Mesenchymal stem cell (in vitro differentiated cells and primary cell): ENCODE data around the gene BLVRA.

Experiments used
- DNase-seq: peaks from one replicate; pipeline ENCODE4 v3.0.0-alpha.2; 2013
- H2AFZ ChIP-seq: one replicate; pipeline ENCODE4 v1.6.1; 2013; ENCODE audit warnings: low read depth, mild to moderate bottlenecking, control low read depth, inconsistent platforms, low read length, moderate library complexity
- H2AK5ac ChIP-seq: 2 replicates; pipeline ENCODE4 v1.6.1; 2013; ENCODE audit warnings: low read length, moderate library complexity, mild to moderate bottlenecking, inconsistent platforms; ENCODE audit not compliant: severe bottlenecking
- H2BK120ac ChIP-seq: one replicate; pipeline ENCODE4 v1.6.1; 2013; ENCODE audit warnings: low read depth, mild to moderate bottlenecking, inconsistent platforms, low read length, moderate library complexity
- H2BK12ac ChIP-seq, 2 experiments: one replicate each; pipeline ENCODE4 v1.6.1; 2013; ENCODE audit warnings: inconsistent platforms in 2 of 2, low read length in 2 of 2, mild to moderate bottlenecking in 2 of 2, moderate library complexity in 2 of 2, control low read depth in 1 of 2
- H2BK15ac ChIP-seq: one replicate; pipeline ENCODE4 v1.6.1; 2013; ENCODE audit warnings: mild to moderate bottlenecking, low read depth, inconsistent platforms; ENCODE audit not compliant: poor library complexity, severe bottlenecking
- H2BK5ac ChIP-seq: 2 replicates; pipeline ENCODE4 v1.6.1; 2013; ENCODE audit warnings: low read depth, mild to moderate bottlenecking, low read length, control low read depth, inconsistent platforms; ENCODE audit not compliant: poor library complexity, severe bottlenecking
- H3K14ac ChIP-seq, 2 experiments: one replicate each; pipeline ENCODE4 v1.6.1; 2013; ENCODE audit warnings: inconsistent platforms in 2 of 2, low read length in 2 of 2, control low read depth in 1 of 2, mild to moderate bottlenecking in 1 of 2, moderate library complexity in 1 of 2
- H3K18ac ChIP-seq, 2 experiments: one replicate each; pipeline ENCODE4 v1.6.1; 2013; ENCODE audit warnings: inconsistent platforms in 2 of 2, low read length in 2 of 2, control low read depth in 1 of 2, low read depth in 1 of 2, mild to moderate bottlenecking in 1 of 2
- H3K23ac ChIP-seq, 2 experiments: one replicate each; pipeline ENCODE4 v1.6.1; 2013; ENCODE audit warnings: inconsistent platforms in 2 of 2, low read length in 2 of 2, mild to moderate bottlenecking in 2 of 2, moderate library complexity in 2 of 2, control low read depth in 1 of 2
- H3K27ac ChIP-seq: 2 replicates; pipeline ENCODE4 v1.5.1; 2013; ENCODE audit warnings: mild to moderate bottlenecking, moderate library complexity, low read length, control low read depth, inconsistent platforms; ENCODE audit not compliant: poor library complexity, severe bottlenecking
- H3K27me3 ChIP-seq, 2 experiments: 2 replicates each; pipeline versions ENCODE4 v1.6.1 to v1.7.0; 2013; ENCODE audit warnings: low read length in 2 of 2, mild to moderate bottlenecking in 2 of 2, moderate library complexity in 2 of 2, control low read depth in 1 of 2, inconsistent platforms in 1 of 2; ENCODE audit not compliant: control insufficient read depth in 1 of 2, insufficient read depth in 1 of 2
- H3K36me3 ChIP-seq, 2 experiments: 2 replicates each; pipeline versions ENCODE4 v1.6.1 to v1.7.0; 2013; ENCODE audit warnings: low read length in 2 of 2, control low read depth in 1 of 2, inconsistent platforms in 1 of 2, low read depth in 1 of 2, mild to moderate bottlenecking in 1 of 2; ENCODE audit not compliant: insufficient read depth in 2 of 2, control insufficient read depth in 1 of 2
- H3K4ac ChIP-seq, 2 experiments: one replicate each; pipeline ENCODE4 v1.6.1; 2013; ENCODE audit warnings: inconsistent platforms in 2 of 2, low read length in 2 of 2, mild to moderate bottlenecking in 2 of 2, moderate library complexity in 2 of 2, control low read depth in 1 of 2, low read depth in 1 of 2
- H3K4me1 ChIP-seq: 2 replicates; pipeline ENCODE4 v1.6.1; 2013; ENCODE audit warnings: low read depth, low read length, control low read depth; ENCODE audit not compliant: control insufficient read depth, insufficient read depth
- H3K4me2 ChIP-seq: 2 replicates; pipeline ENCODE4 v1.6.1; 2013; ENCODE audit warnings: low read length, mild to moderate bottlenecking, inconsistent platforms; ENCODE audit not compliant: poor library complexity, severe bottlenecking
- H3K4me3 ChIP-seq, 2 experiments: 2 replicates each; pipeline versions ENCODE4 v1.5.1 to v1.7.0; 2013; ENCODE audit warnings: low read length in 2 of 2, mild to moderate bottlenecking in 2 of 2, control low read depth in 1 of 2, low read depth in 1 of 2; ENCODE audit not compliant: insufficient read depth in 1 of 2
- H3K79me1 ChIP-seq: replicated peaks from 2 replicates; pipeline ENCODE4 v1.6.1; 2013; ENCODE audit warnings: mild to moderate bottlenecking, control low read depth, low read length, inconsistent platforms; ENCODE audit not compliant: poor library complexity, severe bottlenecking
- H3K9ac ChIP-seq: 2 replicates; pipeline ENCODE4 v1.7.0; 2013; ENCODE audit warnings: mild to moderate bottlenecking, low read length, moderate library complexity
- H3K9me3 ChIP-seq: 2 replicates; pipeline ENCODE4 v1.7.0; 2013; ENCODE audit warnings: mild to moderate bottlenecking, low read length; ENCODE audit not compliant: control insufficient read depth
- H4K8ac ChIP-seq: one replicate; pipeline ENCODE4 v1.6.1; 2013; ENCODE audit warnings: inconsistent platforms, mild to moderate bottlenecking, low read length, moderate library complexity
- H4K91ac ChIP-seq: one replicate; pipeline ENCODE4 v1.6.1; 2013; ENCODE audit warnings: mild to moderate bottlenecking, low read length, inconsistent platforms
- WGBS: methylation state at CpG from one replicate; pipeline ENCODE4 v1.1.7; 2013; ENCODE audit warnings: mixed read lengths; 5-methylcytosine and 5-hydroxymethylcytosine counted together

The BLVRA gene

DNA sequence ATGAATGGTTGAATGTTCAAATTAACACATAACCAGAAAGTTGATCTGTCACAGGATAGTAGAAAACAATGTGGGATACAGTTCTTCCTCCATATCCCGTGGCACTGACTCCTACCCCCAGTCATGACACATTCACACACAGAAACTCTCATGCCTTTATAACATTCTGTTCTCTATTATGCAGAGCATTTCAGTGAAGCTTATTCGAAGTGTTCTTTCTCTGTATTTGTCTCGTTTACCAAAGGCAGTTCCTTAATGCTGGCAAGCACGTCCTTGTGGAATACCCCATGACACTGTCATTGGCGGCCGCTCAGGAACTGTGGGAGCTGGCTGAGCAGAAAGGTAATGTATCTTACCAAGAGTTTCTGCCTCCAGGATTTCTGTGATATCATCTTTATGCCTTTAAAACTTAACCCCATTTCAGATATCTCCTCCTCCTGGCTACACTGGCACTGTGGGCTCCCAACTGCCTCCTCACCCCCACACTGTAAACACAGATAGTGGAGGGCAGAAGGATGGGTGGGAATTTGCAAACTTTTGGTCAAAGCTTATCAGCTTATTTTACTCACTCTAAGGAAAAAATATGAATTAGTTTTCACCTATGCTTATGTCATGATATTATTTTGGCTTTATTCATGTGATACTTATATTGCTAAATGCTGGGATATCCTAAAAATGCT is 34.1 kb downstream of the BLVRA start:
- H2BK15ac ChIP-seq: no peak overlapping the region
- H3K4me3 ChIP-seq: no peak overlapping the region
- H3K4me2 ChIP-seq: no peak overlapping the region
- H2BK120ac ChIP-seq: no peak overlapping the region
- no peaks in the 10 kb centered on the region for H3K4me1 ChIP-seq
- H3K4ac ChIP-seq: no peak overlapping the region
- no peak overlapping the region for H2BK5ac ChIP-seq
- no peak overlapping the region for H4K8ac ChIP-seq
- H3K18ac ChIP-seq: no peak overlapping the region
- H3K14ac ChIP-seq: no peak overlapping the region
- H2AK5ac ChIP-seq: no peak overlapping the region
- no peak overlapping the region for H4K91ac ChIP-seq
- H3K27me3 ChIP-seq: no peaks in the 10 kb centered on the region
- no peak overlapping the region for H2AFZ ChIP-seq
- H3K23ac ChIP-seq: no peak overlapping the region
- peaks cover 31 to 81% of the 10 kb centered on the region in 2 experiments for H3K36me3 ChIP-seq
- H3K9ac ChIP-seq: no peak overlapping the region
- H3K9me3 ChIP-seq: no peaks in the 10 kb centered on the region
- no peak overlapping the region for H3K27ac ChIP-seq
- H3K79me1 ChIP-seq: peaks cover 6% of the 10 kb centered on the region
- 96% methylated on average over 6 of the region's 6 CpGs for WGBS
- H2BK12ac ChIP-seq: no peak overlapping the region
- no peak for DNase-seq

DNA sequence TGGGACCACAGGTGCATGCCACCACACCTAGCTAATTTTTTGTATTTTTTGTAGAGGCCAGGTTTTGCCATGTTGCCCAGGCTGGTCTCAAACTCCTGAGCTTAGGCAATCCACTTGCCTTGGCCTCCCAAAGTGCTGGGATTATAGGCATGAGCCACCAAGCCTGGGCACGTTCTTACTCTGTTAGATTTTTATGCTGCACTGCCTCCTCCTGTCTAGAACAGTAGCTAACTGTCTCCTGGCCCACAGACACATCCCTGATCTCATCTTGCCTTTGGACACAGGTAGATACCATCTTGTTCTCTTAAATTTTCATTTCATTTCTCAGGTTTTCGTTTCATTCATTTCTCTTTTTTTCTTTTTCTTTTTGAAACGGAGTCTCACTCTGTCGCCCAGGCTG is 41.1 kb downstream of the BLVRA start:
- H3K36me3 ChIP-seq: peaks cover 32 to 82% of the 10 kb centered on the region in 2 experiments
- H2BK5ac ChIP-seq: no peak overlapping the region

DNA sequence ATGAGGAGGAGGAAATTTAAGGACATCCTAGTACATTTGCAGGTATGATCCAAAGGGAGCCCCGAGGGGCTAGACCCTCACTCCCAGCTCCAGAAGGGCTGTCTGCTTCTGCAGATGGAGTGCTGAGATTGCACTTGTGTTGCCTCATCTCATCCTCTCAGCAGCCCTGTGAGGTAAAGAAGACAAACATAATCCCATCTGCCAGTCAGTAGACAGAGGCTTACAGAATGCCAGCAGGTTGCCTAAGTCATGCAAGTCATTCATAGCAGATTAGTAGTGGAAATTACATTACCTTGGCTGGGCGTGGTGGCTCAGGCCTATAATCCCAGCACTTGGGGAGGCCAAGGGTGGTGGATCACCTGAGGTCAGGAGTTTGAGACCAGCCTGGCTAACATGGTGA is 45.4 kb downstream of the BLVRA start:
- Histone ChIP-seq H4K8ac (no peak overlapping the region), H4K91ac (no peak overlapping the region)

More for the DNA sequence above, 41.1 kb downstream of the BLVRA start:
- H3K9ac ChIP-seq: no peak overlapping the region
- H3K18ac ChIP-seq: no peak overlapping the region
- H2AFZ ChIP-seq: no peak overlapping the region
- no peak overlapping the region for H3K4ac ChIP-seq
- H3K4me2 ChIP-seq: no peak overlapping the region
- H3K9me3 ChIP-seq: no peaks in the 10 kb centered on the region
- WGBS: over 99% methylated on average over 4 of the region's 4 CpGs
- no peak overlapping the region for H3K4me3 ChIP-seq
- H3K14ac ChIP-seq: no peak overlapping the region
- no peak overlapping the region for H2AK5ac ChIP-seq
- H3K27me3 ChIP-seq: no peaks in the 10 kb centered on the region
- no peak overlapping the region for H4K91ac ChIP-seq
- H3K79me1 ChIP-seq: no peaks in the 10 kb centered on the region
- no peak overlapping the region for H3K23ac ChIP-seq
- no peak overlapping the region for H2BK12ac ChIP-seq
- no peaks in the 10 kb centered on the region for H3K4me1 ChIP-seq
- no peak overlapping the region for H2BK120ac ChIP-seq
- no peak for DNase-seq
- H2BK15ac ChIP-seq: no peak overlapping the region
- no peak overlapping the region for H3K27ac ChIP-seq
- no peak overlapping the region for H4K8ac ChIP-seq

DNA sequence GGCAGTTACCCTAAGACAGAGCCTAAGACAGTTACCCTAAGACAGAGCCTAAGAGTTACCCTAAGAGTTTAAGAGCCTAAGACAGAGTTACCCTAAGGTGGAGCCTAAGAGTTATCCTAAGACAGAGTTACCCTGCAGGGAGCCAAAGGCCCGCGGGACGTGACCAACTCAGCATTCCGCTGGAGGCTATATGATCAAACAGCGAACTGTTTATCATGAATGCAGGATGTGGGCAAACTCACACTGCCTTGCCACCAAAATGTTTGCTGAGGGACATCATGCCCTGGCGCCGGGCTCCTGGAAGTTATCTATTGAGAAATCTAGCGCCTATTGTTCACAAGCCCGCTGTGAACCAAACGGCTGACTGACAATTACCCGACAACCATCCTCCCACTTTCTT is 49.9 kb downstream of the BLVRA start:
- Histone ChIP-seq H3K9me3 (peaks cover 3% of the 10 kb centered on the region), H2BK5ac (no peak overlapping the region), H2AK5ac (no peak overlapping the region), H3K14ac (no peak overlapping the region), H3K79me1 (no peaks in the 10 kb centered on the region), H2BK12ac (no peak overlapping the region), H2BK15ac (no peak overlapping the region), H4K91ac (no peak overlapping the region), H2AFZ (no peak overlapping the region), H2BK120ac (no peak overlapping the region), H3K9ac (no peak overlapping the region), H3K4me1 (no peaks in the 10 kb centered on the region), H3K36me3 (peaks cover 36 to 61% of the 10 kb centered on the region in 2 experiments), H3K18ac (no peak overlapping the region), H3K27me3 (no peaks in the 10 kb centered on the region), H4K8ac (no peak overlapping the region), H3K27ac (no peak overlapping the region), H3K4ac (no peak overlapping the region), H3K4me2 (no peak overlapping the region), H3K4me3 (no peak overlapping the region), H3K23ac (no peak overlapping the region)
- WGBS: 53% methylated on average over 11 of the region's 11 CpGs
- no peak for DNase-seq

More for the DNA sequence above, 45.4 kb downstream of the BLVRA start:
- no peak overlapping the region for H3K4ac ChIP-seq
- H3K4me1 ChIP-seq: no peaks in the 10 kb centered on the region
- no peak overlapping the region for H2BK12ac ChIP-seq
- no peak overlapping the region for H3K18ac ChIP-seq
- no peaks in the 10 kb centered on the region for H3K27me3 ChIP-seq
- no peak overlapping the region for H3K14ac ChIP-seq
- H2BK15ac ChIP-seq: no peak overlapping the region
- WGBS: 88% methylated on average over 2 of the region's 2 CpGs
- H3K4me2 ChIP-seq: no peak overlapping the region
- H2BK120ac ChIP-seq: no peak overlapping the region
- H3K27ac ChIP-seq: no peak overlapping the region
- no peak for DNase-seq
- H3K9ac ChIP-seq: no peak overlapping the region
- H3K79me1 ChIP-seq: no peaks in the 10 kb centered on the region
- H3K23ac ChIP-seq: no peak overlapping the region
- H3K36me3 ChIP-seq: peaks cover 58 to 88% of the 10 kb centered on the region in 2 experiments
- no peak overlapping the region for H2AK5ac ChIP-seq
- H3K9me3 ChIP-seq: no peaks in the 10 kb centered on the region
- H2AFZ ChIP-seq: no peak overlapping the region
- H2BK5ac ChIP-seq: no peak overlapping the region
- H3K4me3 ChIP-seq: no peak overlapping the region
